GM21447 (cell line): ENCODE measurements around the gene SUSD4.

Experiments used
- ATAC-seq: cut with Tn5 transposase; IDR thresholded peaks from one replicate; pipeline ENCODE4 v1.9.1; 2021; ENCODE audit not compliant: unreplicated experiment

Gene SUSD4

GRCh38 chr1:223363057-223363855 is 720 bp downstream of the SUSD4 start:
- no peak for ATAC-seq

GRCh38 chr1:223358826-223359225 is 5.2 kb downstream of the SUSD4 start:
- no peak for ATAC-seq

GRCh38 chr1:223355699-223356098 is 8.3 kb downstream of the SUSD4 start:
- ATAC-seq = no peak

DNA sequence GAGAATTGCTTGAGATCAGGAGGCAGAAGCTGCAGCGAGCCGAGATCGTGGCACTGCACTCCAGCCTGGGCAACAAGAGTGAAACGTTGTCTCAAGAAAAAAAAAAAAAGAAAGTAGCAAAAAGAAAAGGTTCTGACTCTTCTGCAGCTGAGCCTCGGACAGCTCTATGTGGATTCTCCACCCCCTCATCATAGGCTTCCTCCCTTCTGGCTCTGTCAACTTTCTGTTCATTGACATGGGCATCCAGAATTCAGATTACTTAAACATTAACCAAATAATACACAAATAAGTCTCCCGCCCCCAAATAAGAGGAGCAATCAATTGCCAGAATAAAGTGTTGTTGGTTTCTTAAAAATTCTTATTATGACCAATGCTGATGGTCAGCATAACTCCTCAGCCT is 10.0 kb downstream of the SUSD4 start:
- no peak for ATAC-seq

- no peak for ATAC-seq
These were observed 11.0 kb downstream of the SUSD4 start for GRCh38 chr1:223352944-223353343.

DNA sequence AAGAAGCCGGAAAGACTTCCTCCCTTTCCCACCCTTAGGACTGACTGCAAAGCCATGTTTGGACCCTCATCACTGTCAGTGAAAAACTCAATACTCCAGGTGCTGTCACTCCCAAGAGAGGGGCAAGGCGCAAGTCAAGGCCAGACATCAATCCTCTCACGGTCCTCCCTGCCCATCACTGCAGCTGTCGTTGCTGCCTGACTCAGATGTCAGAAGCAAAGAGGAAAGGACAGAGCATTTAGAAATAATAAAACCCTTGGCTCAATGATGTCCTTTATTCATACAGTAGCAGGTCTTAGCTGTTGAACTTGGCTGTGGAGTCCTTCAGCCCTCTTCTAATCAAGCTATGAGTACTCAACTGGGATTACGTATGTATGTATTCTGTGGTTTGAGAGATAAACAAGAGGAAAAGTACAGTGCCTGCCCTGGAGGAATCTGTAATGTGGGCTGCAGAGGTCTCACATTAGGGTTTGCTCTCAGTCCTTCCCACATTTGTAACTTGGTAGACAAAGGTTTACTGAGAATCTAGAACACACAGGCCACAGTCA is 13.5 kb downstream of the SUSD4 start:
- ATAC-seq = no peak

GRCh38 chr1:223349241-223349640 is 14.7 kb downstream of the SUSD4 start:
- no peak for ATAC-seq

- no peak for ATAC-seq
These were observed 15.5 kb downstream of the SUSD4 start for GRCh38 chr1:223348439-223348838.

GRCh38 chr1:223347583-223347982 is 16.4 kb downstream of the SUSD4 start:
- no peak for ATAC-seq

DNA sequence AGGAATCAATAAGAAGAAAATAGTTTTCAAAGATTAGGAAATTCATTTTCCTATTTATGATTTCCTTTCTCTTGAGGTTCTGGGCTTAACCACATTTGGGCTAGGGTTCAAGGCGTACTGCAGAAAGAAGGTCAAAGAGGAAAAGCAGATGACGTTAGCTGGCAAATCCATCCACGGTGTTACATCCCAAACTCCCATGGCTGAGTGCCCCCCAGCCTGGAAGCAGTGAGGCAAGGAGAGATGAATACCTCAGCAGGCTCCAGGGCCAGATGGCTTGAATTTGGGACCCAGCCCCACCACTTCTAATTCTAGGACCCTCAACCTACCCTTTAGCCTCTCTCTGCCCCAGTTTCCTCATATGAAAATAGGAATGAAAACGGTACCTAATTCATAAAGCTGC is 17.7 kb downstream of the SUSD4 start:
- no peak for ATAC-seq

GRCh38 chr1:223345720-223346119 is 18.3 kb downstream of the SUSD4 start:
- ATAC-seq = no peak

GRCh38 chr1:223344491-223344890 is 19.5 kb downstream of the SUSD4 start:
- ATAC-seq = no peak

GRCh38 chr1:223343692-223344091 is 20.3 kb downstream of the SUSD4 start:
- no peak for ATAC-seq

DNA sequence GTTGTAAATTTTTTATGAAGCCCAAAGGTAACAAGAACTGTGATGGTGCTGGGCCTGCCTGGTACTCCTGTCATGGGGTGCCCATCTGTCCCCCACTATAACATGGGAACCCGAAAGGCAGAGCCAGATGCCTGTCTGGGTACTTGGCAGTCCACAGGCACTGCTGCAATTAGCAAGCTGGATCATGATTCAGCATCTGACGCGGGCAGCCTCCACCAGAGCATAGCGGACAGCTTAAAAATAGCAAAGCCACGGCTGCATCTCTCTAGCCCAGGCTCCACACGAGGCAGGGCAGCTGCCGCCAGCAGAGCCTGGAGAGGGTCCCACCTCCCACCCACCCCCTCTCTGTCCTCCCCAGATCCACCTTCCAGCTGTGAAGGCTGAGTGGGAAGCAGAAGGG is 22.9 kb downstream of the SUSD4 start:
- ATAC-seq = no peak

DNA sequence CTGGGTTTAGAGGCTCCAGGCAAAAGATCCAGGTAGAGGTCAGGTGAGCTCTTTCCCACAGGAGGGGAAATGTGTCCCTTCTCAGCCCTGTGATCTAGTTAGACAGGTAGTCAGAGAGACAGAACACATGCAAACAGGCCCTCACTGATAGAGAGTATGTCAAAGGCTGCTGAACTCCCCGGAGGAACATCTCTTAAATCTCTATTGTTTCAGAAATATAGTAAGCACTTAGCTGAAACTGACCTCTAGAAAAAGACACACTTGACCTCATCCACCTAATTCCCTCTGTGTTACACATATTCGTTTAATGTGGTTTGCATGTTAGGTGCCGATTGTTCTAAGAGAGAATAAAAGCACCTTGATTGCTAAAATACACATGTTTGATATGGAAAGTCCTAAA is 23.3 kb downstream of the SUSD4 start:
- no peak for ATAC-seq

- no peak for ATAC-seq
These were observed 24.1 kb downstream of the SUSD4 start for GRCh38 chr1:223339861-223340260.

GRCh38 chr1:223338811-223339746 is 24.9 kb downstream of the SUSD4 start:
- no peak for ATAC-seq

GRCh38 chr1:223337174-223337869 is 26.7 kb downstream of the SUSD4 start:
- no peak for ATAC-seq

GRCh38 chr1:223334156-223334555 is 29.8 kb downstream of the SUSD4 start:
- ATAC-seq = no peak

DNA sequence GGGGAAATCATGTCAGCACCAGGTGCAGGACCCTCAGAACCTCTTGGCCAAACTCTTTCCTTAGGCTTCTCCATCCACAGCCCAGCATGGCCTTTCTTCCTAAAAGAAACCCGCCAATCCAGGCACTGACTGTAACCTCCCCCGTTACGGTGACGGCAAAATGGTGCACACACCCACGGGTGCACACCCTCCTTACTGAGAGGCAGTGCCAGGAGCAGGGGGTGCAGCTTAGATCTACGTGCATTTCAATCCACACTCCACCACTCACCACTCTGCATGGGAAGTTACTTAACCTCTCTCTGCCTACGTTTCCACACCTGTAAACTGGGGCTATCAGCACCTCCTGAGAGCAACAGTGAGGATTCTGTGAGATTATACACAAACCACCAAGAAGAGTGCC is 31.0 kb downstream of the SUSD4 start:
- ATAC-seq = no peak

DNA sequence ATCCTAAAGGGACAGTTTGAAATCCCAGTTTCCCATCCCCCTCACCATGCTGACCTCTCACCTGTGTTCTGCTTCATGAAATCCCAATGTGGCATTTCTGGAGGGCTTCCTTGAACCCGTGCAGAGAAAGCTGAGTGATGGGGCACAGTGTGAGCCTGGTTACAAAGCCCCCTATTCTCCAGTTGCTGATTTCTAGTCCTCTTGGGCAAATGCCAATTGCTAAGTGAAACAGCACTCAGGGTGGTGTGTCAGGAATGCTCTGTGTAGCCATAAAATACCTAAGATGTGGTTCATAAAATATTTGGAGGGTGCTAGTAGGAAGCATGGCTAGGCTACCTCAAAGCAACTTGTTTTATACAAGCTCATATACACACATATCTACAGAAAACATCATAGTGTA is 32.0 kb downstream of the SUSD4 start:
- ATAC-seq = no peak
